AG09309 (cell line): Measurements from ENCODE around the gene PAPOLB.

ENCODE experiments used
- DNase-seq: peaks from one replicate; pipeline ENCODE4 v3.0.0-alpha.2; 2010; ENCODE audit warnings: low read depth
- H3K4me3 ChIP-seq: 2 replicates; pipeline ENCODE4 v1.5.1; 2011; ENCODE audit warnings: mild to moderate bottlenecking, low read depth, low read length, moderate library complexity; ENCODE audit not compliant: control insufficient read depth
- CTCF ChIP-seq: IDR thresholded peaks from 2 replicates; pipeline ENCODE4 v1.5.1; 2011; ENCODE audit warnings: mild to moderate bottlenecking, low read depth, low read length, inconsistent platforms; ENCODE audit not compliant: insufficient read depth, control insufficient read depth; ENCODE audit errors: missing control alignments

PAPOLB gene

GRCh38 chr7:4824120-4824775, 37.6 kb downstream of the PAPOLB start:
- DNase-seq, result no peak
- H3K4me3 ChIP-seq, result no peak overlapping the region
- no peak for TF ChIP-seq CTCF

GRCh38 chr7:4823441-4824119, 38.2 kb downstream of the PAPOLB start:
- no peak for DNase-seq
- TF ChIP-seq CTCF, result no peak
- H3K4me3 ChIP-seq, result no peak overlapping the region

- H3K4me3 ChIP-seq, result no peak overlapping the region
- no peak for DNase-seq
- TF ChIP-seq CTCF, result no peak
These were observed 39.2 kb downstream of the PAPOLB start for GRCh38 chr7:4822677-4823076.

GRCh38 chr7:4820967-4821471, 40.8 kb downstream of the PAPOLB start:
- no peak for TF ChIP-seq CTCF
- no peak overlapping the region for H3K4me3 ChIP-seq
- no peak for DNase-seq

- DNase-seq, result no peak
- no peak for TF ChIP-seq CTCF
- H3K4me3 ChIP-seq, result no peak overlapping the region
These were observed 41.3 kb downstream of the PAPOLB start for GRCh38 chr7:4820405-4820966.

- no peak for DNase-seq
- H3K4me3 ChIP-seq, result no peak overlapping the region
- no peak for TF ChIP-seq CTCF
These were observed 42.0 kb downstream of the PAPOLB start for GRCh38 chr7:4819560-4820404.
